GM23338 (cell line): ENCODE results near the gene MFAP5. TPM values are rescaled to one million over a fixed set of nuclear protein-coding genes. Genes with fewer than 3 reads are reported as not detected.
A peak's percentile ranks its signal among the peaks of the same experiment; 100 is the strongest.

Source experiments
- ATAC-seq: fragments of 200-7000 bp; cut with Tn5 transposase; 3 replicates; pipeline ENCODE4 v1.9.1; 2020
- DNase-seq: peaks from one replicate; pipeline ENCODE4 v3.0.0-alpha.2; 2015; ENCODE audit warnings: low spot score
- H2AFZ ChIP-seq: fragments of 200-600 bp; sonication (generic); 2 replicates; pipeline ENCODE4 v1.8.0; 2016; ENCODE audit warnings: antibody characterized with exemption, mild to moderate bottlenecking, moderate library complexity
- H3F3A ChIP-seq: fragments of 200-600 bp; sonication (generic); replicated peaks from 2 replicates; pipeline ENCODE4 v1.8.0; 2017; ENCODE audit warnings: antibody characterized with exemption, mixed run types, low read depth
- H3K27ac ChIP-seq: fragments of 200-600 bp; sonication (generic); 2 replicates; pipeline ENCODE4 v1.6.1; 2016; ENCODE audit warnings: low read depth
- H3K27me3 ChIP-seq: fragments of 200-600 bp; sonication (generic); 2 replicates; pipeline ENCODE4 v1.8.0; 2016; ENCODE audit warnings: mild to moderate bottlenecking, mixed run types, moderate library complexity; ENCODE audit not compliant: insufficient read depth
- H3K36me3 ChIP-seq: fragments of 200-600 bp; sonication (generic); 2 replicates; pipeline ENCODE4 v1.8.0; 2016; ENCODE audit warnings: mild to moderate bottlenecking; ENCODE audit not compliant: insufficient read depth
- H3K4me1 ChIP-seq: fragments of 200-600 bp; sonication (generic); 2 replicates; pipeline ENCODE4 v1.8.0; 2016; ENCODE audit warnings: mild to moderate bottlenecking, moderate library complexity; ENCODE audit not compliant: insufficient read depth
- H3K4me2 ChIP-seq: fragments of 200-600 bp; sonication (generic); 2 replicates; pipeline ENCODE4 v1.7.1; 2017; ENCODE audit warnings: mixed run types
- H3K4me3 ChIP-seq: fragments of 200-600 bp; sonication (generic); 2 replicates; pipeline ENCODE4 v1.6.1; 2016; ENCODE audit warnings: mixed run types
- H3K79me2 ChIP-seq: fragments of 200-600 bp; sonication (generic); replicated peaks from 2 replicates; pipeline ENCODE4 v1.8.0; 2017; ENCODE audit warnings: mild to moderate bottlenecking; ENCODE audit not compliant: insufficient read depth
- H3K9me2 ChIP-seq: fragments of 200-600 bp; sonication (generic); 2 replicates; pipeline ENCODE4 v1.8.0; 2017; ENCODE audit not compliant: insufficient read depth
- H4K20me1 ChIP-seq: fragments of 200-600 bp; sonication (generic); replicated peaks from 2 replicates; pipeline ENCODE4 v1.8.0; 2017; ENCODE audit warnings: mild to moderate bottlenecking; ENCODE audit not compliant: insufficient read depth
- H3K27ac Mint-ChIP-seq: 2 replicates; pipeline ENCODE4 v1.8.0; 2020; ENCODE audit warnings: inconsistent platforms, mild to moderate bottlenecking, moderate library complexity, mixed read lengths
- H3K27me3 Mint-ChIP-seq: 3 replicates; pipeline ENCODE4 v1.8.0; 2022; ENCODE audit warnings: low read depth, mild to moderate bottlenecking, moderate library complexity, mixed read lengths, inconsistent platforms; ENCODE audit not compliant: insufficient read depth, poor library complexity
- H3K36me3 Mint-ChIP-seq: 3 replicates; pipeline ENCODE4 v1.8.0; 2021; ENCODE audit warnings: low read depth, mild to moderate bottlenecking, inconsistent platforms, moderate library complexity, mixed read lengths
- H3K4me1 Mint-ChIP-seq: 3 replicates; pipeline ENCODE4 v1.8.0; 2020; ENCODE audit warnings: mild to moderate bottlenecking, inconsistent platforms, mixed read lengths
- H3K4me3 Mint-ChIP-seq: 3 replicates; pipeline ENCODE4 v1.8.0; 2021; ENCODE audit warnings: moderate library complexity, mild to moderate bottlenecking, inconsistent platforms, mixed read lengths
- H3K9me3 Mint-ChIP-seq: 3 replicates; pipeline ENCODE4 v1.8.0; 2020; ENCODE audit warnings: moderate library complexity, mild to moderate bottlenecking, inconsistent platforms, mixed read lengths
- CREB1 ChIP-seq: fragments of 250-450 bp; sonication (Bioruptor Pico); IDR thresholded peaks from 2 replicates; pipeline ENCODE4 v1.5.0; 2020; ENCODE audit warnings: low read depth, mild to moderate bottlenecking, moderate library complexity
- EZH2 ChIP-seq: fragments of 200-600 bp; sonication (generic); IDR thresholded peaks from one replicate; pipeline ENCODE4 v1.8.0; 2017; ENCODE audit warnings: antibody characterized with exemption, mild to moderate bottlenecking, low read depth; ENCODE audit not compliant: unreplicated experiment
- NANOG ChIP-seq: IDR thresholded peaks from 2 replicates; pipeline ENCODE4 v1.6.1; 2016; ENCODE audit warnings: antibody characterized with exemption, borderline replicate concordance
- POLR2AphosphoS5 ChIP-seq: IDR thresholded peaks from 2 replicates; pipeline ENCODE4 v1.6.1; 2016; ENCODE audit warnings: antibody characterized with exemption, low read depth
- STAT1 ChIP-seq: IDR thresholded peaks from one replicate; pipeline ENCODE4 v1.6.1; 2016; ENCODE audit warnings: antibody characterized with exemption; ENCODE audit not compliant: unreplicated experiment
- ZNF331 ChIP-seq: fragments of 250-450 bp; sonication (Bioruptor Pico); IDR thresholded peaks from 2 replicates; pipeline ENCODE4 v1.5.0; 2020; ENCODE audit warnings: low read depth, mild to moderate bottlenecking, moderate library complexity
- polyA plus RNA-seq: library from polyadenylated mRNA; unstranded; fragments of >200 nt; fragmentation: Nextera tagmentation; extraction: Ambion mirVana; gene quantifications from 2 replicates; pipeline ENCODE4 v1.2.1, GENCODE V29; 2016
- total RNA-seq: library from RNA; depleted of rRNA; stranded (reverse); fragments of >200 nt; shearing (Covaris generic); gene quantifications from 2 replicates; pipeline ENCODE4 v1.2.3, GENCODE V29; 2014
- TF ChIP-seq, protein P1 (sequence below): IDR thresholded peaks from 2 replicates; pipeline ENCODE4 v1.6.1; 2016; ENCODE audit warnings: antibody characterized with exemption
- TF ChIP-seq, protein P2 (sequence below): fragments of 250-450 bp; sonication (Bioruptor Pico); IDR thresholded peaks from 2 replicates; pipeline ENCODE4 v1.5.0; 2020; ENCODE audit warnings: mild to moderate bottlenecking, moderate library complexity
- TF ChIP-seq, protein P3 (sequence below), 2 experiments: fragments of 200-600 bp in 1 of 2; sonication (generic) in 1 of 2; conservative IDR thresholded peaks; 2 replicates each; pipeline versions ENCODE4 v1.5.1 to v1.6.1; 2016 to 2017; ENCODE audit warnings: antibody characterized with exemption in 2 of 2, low read depth in 2 of 2, mild to moderate bottlenecking in 2 of 2, moderate library complexity in 1 of 2
- TF ChIP-seq, protein P4 (sequence below): IDR thresholded peaks from one replicate; pipeline ENCODE4 v1.6.1; 2018; ENCODE audit warnings: antibody characterized with exemption; ENCODE audit not compliant: unreplicated experiment

The MFAP5 gene
- total and polyA plus RNA-seq, 2 experiments from 2014 or later, result 0.68 to 0.90 TPM

DNA sequence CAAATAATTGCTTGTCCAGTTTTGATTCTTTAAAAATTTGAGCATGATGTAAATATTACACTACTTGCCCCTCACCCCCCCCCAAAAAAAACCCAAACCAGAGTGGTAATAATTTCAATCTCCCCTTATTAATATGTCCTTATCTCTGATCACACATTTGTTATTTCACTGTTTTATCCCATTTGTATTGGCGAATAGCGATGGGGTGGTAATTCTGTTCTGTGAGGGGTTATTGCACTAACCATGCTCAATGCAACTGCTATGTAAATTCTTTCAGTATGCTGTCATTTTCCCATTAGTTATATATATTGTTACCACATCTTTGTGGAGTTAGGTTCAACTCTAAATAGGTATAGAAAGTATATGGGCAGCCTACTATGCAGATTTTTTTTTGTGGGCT lies 36.3 kb upstream of the MFAP5 start:
- Histone ChIP-seq H3K27me3 (no peaks in the 10 kb centered on the region), H3K4me2 (peak overlapping the region; percentile 85), H3K9me2 (no peaks in the 10 kb centered on the region), H2AFZ (no peak overlapping the region), H3K27ac (no peak overlapping the region), H3F3A (no peaks in the 10 kb centered on the region), H4K20me1 (peaks cover 24% of the 10 kb centered on the region), H3K4me3 (peak overlapping the region; percentile 60), H3K4me1 (peaks cover 29% of the 10 kb centered on the region), H3K36me3 (no peaks in the 10 kb centered on the region), H3K79me2 (peaks cover 54% of the 10 kb centered on the region)
- DNase-seq (no peak), ATAC-seq (no peak)
- Mint-ChIP-seq H3K36me3 (peaks cover 23% of the 10 kb centered on the region), H3K9me3 (no peaks in the 10 kb centered on the region), H3K4me3 (peak overlapping the region; percentile 75), H3K4me1 (peaks cover 42% of the 10 kb centered on the region), H3K27ac (0 out of 2 replicates have a peak overlapping the region, but pooled peaks have one; percentile 25), H3K27me3 (peaks cover 19% of the 10 kb centered on the region)
- TF ChIP-seq CREB1 (no peak), EZH2 (no peak), STAT1 (no peak), POLR2AphosphoS5 (no peak), NANOG (no peak), ZNF331 (no peak)
- TF ChIP-seq, protein P1, sequence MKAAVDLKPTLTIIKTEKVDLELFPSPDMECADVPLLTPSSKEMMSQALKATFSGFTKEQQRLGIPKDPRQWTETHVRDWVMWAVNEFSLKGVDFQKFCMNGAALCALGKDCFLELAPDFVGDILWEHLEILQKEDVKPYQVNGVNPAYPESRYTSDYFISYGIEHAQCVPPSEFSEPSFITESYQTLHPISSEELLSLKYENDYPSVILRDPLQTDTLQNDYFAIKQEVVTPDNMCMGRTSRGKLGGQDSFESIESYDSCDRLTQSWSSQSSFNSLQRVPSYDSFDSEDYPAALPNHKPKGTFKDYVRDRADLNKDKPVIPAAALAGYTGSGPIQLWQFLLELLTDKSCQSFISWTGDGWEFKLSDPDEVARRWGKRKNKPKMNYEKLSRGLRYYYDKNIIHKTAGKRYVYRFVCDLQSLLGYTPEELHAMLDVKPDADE, result no peak
- TF ChIP-seq, protein P2, sequence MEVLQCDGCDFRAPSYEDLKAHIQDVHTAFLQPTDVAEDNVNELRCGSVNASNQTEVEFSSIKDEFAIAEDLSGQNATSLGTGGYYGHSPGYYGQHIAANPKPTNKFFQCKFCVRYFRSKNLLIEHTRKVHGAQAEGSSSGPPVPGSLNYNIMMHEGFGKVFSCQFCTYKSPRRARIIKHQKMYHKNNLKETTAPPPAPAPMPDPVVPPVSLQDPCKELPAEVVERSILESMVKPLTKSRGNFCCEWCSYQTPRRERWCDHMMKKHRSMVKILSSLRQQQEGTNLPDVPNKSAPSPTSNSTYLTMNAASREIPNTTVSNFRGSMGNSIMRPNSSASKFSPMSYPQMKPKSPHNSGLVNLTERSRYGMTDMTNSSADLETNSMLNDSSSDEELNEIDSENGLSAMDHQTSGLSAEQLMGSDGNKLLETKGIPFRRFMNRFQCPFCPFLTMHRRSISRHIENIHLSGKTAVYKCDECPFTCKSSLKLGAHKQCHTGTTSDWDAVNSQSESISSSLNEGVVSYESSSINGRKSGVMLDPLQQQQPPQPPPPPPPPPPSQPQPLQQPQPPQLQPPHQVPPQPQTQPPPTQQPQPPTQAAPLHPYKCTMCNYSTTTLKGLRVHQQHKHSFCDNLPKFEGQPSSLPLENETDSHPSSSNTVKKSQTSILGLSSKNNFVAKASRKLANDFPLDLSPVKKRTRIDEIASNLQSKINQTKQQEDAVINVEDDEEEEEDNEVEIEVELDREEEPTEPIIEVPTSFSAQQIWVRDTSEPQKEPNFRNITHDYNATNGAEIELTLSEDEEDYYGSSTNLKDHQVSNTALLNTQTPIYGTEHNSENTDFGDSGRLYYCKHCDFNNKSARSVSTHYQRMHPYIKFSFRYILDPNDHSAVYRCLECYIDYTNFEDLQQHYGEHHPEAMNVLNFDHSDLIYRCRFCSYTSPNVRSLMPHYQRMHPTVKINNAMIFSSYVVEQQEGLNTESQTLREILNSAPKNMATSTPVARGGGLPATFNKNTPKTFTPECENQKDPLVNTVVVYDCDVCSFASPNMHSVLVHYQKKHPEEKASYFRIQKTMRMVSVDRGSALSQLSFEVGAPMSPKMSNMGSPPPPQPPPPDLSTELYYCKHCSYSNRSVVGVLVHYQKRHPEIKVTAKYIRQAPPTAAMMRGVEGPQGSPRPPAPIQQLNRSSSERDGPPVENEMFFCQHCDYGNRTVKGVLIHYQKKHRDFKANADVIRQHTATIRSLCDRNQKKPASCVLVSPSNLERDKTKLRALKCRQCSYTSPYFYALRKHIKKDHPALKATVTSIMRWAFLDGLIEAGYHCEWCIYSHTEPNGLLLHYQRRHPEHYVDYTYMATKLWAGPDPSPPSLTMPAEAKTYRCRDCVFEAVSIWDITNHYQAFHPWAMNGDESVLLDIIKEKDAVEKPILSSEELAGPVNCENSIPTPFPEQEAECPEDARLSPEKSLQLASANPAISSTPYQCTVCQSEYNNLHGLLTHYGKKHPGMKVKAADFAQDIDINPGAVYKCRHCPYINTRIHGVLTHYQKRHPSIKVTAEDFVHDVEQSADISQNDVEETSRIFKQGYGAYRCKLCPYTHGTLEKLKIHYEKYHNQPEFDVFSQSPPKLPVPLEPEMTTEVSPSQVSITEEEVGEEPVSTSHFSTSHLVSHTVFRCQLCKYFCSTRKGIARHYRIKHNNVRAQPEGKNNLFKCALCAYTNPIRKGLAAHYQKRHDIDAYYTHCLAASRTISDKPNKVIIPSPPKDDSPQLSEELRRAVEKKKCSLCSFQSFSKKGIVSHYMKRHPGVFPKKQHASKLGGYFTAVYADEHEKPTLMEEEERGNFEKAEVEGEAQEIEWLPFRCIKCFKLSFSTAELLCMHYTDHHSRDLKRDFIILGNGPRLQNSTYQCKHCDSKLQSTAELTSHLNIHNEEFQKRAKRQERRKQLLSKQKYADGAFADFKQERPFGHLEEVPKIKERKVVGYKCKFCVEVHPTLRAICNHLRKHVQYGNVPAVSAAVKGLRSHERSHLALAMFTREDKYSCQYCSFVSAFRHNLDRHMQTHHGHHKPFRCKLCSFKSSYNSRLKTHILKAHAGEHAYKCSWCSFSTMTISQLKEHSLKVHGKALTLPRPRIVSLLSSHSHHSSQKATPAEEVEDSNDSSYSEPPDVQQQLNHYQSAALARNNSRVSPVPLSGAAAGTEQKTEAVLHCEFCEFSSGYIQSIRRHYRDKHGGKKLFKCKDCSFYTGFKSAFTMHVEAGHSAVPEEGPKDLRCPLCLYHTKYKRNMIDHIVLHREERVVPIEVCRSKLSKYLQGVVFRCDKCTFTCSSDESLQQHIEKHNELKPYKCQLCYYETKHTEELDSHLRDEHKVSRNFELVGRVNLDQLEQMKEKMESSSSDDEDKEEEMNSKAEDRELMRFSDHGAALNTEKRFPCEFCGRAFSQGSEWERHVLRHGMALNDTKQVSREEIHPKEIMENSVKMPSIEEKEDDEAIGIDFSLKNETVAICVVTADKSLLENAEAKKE (CRISPR knock-in tag), result no peak
- TF ChIP-seq, protein P3, sequence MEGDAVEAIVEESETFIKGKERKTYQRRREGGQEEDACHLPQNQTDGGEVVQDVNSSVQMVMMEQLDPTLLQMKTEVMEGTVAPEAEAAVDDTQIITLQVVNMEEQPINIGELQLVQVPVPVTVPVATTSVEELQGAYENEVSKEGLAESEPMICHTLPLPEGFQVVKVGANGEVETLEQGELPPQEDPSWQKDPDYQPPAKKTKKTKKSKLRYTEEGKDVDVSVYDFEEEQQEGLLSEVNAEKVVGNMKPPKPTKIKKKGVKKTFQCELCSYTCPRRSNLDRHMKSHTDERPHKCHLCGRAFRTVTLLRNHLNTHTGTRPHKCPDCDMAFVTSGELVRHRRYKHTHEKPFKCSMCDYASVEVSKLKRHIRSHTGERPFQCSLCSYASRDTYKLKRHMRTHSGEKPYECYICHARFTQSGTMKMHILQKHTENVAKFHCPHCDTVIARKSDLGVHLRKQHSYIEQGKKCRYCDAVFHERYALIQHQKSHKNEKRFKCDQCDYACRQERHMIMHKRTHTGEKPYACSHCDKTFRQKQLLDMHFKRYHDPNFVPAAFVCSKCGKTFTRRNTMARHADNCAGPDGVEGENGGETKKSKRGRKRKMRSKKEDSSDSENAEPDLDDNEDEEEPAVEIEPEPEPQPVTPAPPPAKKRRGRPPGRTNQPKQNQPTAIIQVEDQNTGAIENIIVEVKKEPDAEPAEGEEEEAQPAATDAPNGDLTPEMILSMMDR (conservative IDR thresholded peaks at IDR 0.05; ENCODE audit: low read depth in 2 of 2), result no peak
- TF ChIP-seq, protein P4, sequence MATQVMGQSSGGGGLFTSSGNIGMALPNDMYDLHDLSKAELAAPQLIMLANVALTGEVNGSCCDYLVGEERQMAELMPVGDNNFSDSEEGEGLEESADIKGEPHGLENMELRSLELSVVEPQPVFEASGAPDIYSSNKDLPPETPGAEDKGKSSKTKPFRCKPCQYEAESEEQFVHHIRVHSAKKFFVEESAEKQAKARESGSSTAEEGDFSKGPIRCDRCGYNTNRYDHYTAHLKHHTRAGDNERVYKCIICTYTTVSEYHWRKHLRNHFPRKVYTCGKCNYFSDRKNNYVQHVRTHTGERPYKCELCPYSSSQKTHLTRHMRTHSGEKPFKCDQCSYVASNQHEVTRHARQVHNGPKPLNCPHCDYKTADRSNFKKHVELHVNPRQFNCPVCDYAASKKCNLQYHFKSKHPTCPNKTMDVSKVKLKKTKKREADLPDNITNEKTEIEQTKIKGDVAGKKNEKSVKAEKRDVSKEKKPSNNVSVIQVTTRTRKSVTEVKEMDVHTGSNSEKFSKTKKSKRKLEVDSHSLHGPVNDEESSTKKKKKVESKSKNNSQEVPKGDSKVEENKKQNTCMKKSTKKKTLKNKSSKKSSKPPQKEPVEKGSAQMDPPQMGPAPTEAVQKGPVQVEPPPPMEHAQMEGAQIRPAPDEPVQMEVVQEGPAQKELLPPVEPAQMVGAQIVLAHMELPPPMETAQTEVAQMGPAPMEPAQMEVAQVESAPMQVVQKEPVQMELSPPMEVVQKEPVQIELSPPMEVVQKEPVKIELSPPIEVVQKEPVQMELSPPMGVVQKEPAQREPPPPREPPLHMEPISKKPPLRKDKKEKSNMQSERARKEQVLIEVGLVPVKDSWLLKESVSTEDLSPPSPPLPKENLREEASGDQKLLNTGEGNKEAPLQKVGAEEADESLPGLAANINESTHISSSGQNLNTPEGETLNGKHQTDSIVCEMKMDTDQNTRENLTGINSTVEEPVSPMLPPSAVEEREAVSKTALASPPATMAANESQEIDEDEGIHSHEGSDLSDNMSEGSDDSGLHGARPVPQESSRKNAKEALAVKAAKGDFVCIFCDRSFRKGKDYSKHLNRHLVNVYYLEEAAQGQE, result no peak
